K562 (cell line): Measurements from ENCODE around the gene FRMPD2. TPM values are rescaled to one million over a fixed set of nuclear protein-coding genes. Genes with fewer than 3 reads are reported as not detected.

Experiments
- BACH1 ChIP-seq: fragments of 200-800 bp; sonication (Bioruptor generic); IDR thresholded peaks from 2 replicates; pipeline ENCODE4 v1.6.1; 2016; ENCODE audit warnings: missing genetic modification characterization, missing compliant biosample characterization
- BRCA1 ChIP-seq, 2 experiments: fragments of 450-650 bp in 1 of 2; sonication (generic) in 1 of 2; formaldehyde crosslinking in 1 of 2; IDR thresholded peaks; 2 replicates each; pipeline versions ENCODE4 v1.5.0 to v1.6.1; 2017 to 2020; ENCODE audit warnings: mild to moderate bottlenecking in 1 of 2, missing genetic modification reagents in 1 of 2
- C11orf30 ChIP-seq: fragments of 450-650 bp; IDR thresholded peaks from 2 replicates; pipeline ENCODE4 v1.6.1; 2016; ENCODE audit warnings: low read depth, mild to moderate bottlenecking
- CEBPG ChIP-seq, 3 experiments: fragments of 200-800 bp in 1 of 3; sonication (Bioruptor generic) in 1 of 3; sonication (generic) in 1 of 3; formaldehyde crosslinking in 1 of 3; IDR thresholded peaks in 2 of 3; conservative IDR thresholded peaks in 1 of 3; 2 replicates each; pipeline versions ENCODE4 v1.6.1 to v1.8.0; 2016 to 2022; ENCODE audit warnings: missing compliant biosample characterization in 2 of 3, missing genetic modification characterization in 2 of 3, mild to moderate bottlenecking in 1 of 3, missing genetic modification reagents in 1 of 3
- CHD1 ChIP-seq: fragments of 200-600 bp; sonication (generic); IDR thresholded peaks from one replicate; pipeline ENCODE4 v1.6.1; 2012; ENCODE audit warnings: mild to moderate bottlenecking, moderate library complexity, low read length, inconsistent platforms
- E4F1 ChIP-seq: fragments of 250-450 bp; sonication (Bioruptor Pico); IDR thresholded peaks from 2 replicates; pipeline ENCODE4 v1.5.0; 2021; ENCODE audit warnings: mild to moderate bottlenecking, borderline replicate concordance
- HDAC8 ChIP-seq: fragments of 450-650 bp; IDR thresholded peaks from 2 replicates; pipeline ENCODE4 v1.6.1; 2016; ENCODE audit warnings: mild to moderate bottlenecking, missing genetic modification characterization, moderate library complexity, missing compliant biosample characterization
- MAFF ChIP-seq: IDR thresholded peaks from 2 replicates; pipeline ENCODE4 v1.6.1; 2012; ENCODE audit warnings: low read length, improper control_type of control experiment
- MTF1 ChIP-seq: fragments of 250-450 bp; sonication (Bioruptor Pico); IDR thresholded peaks from 2 replicates; pipeline ENCODE4 v1.9.0; 2021; ENCODE audit warnings: moderate library complexity, mild to moderate bottlenecking, inconsistent platforms, borderline replicate concordance
- NR2F6 ChIP-seq: fragments of 450-650 bp; formaldehyde crosslinking; IDR thresholded peaks from 2 replicates; pipeline ENCODE4 v1.4.0; 2020; ENCODE audit warnings: mild to moderate bottlenecking
- PBX2 ChIP-seq, 2 experiments: IDR thresholded peaks in 1 of 2; conservative IDR thresholded peaks in 1 of 2; 2 replicates each; pipeline ENCODE4 v1.6.1; 2016; ENCODE audit warnings: low read depth in 2 of 2, mild to moderate bottlenecking in 1 of 2, missing compliant biosample characterization in 1 of 2, missing genetic modification characterization in 1 of 2, moderate library complexity in 1 of 2
- PHF21A ChIP-seq: fragments of 450-650 bp; IDR thresholded peaks from 2 replicates; pipeline ENCODE4 v1.6.1; 2017; ENCODE audit warnings: low read depth, borderline replicate concordance
- POLR2G ChIP-seq: fragments of 200-400 bp; formaldehyde crosslinking; IDR thresholded peaks from 2 replicates; pipeline ENCODE4 v1.6.1; 2017; ENCODE audit warnings: low read depth, mild to moderate bottlenecking, antibody characterized with exemption, low read length, moderate library complexity
- TGIF2 ChIP-seq: sonication (generic); formaldehyde crosslinking; IDR thresholded peaks from 2 replicates; pipeline ENCODE4 v1.8.1; 2022; ENCODE audit warnings: mild to moderate bottlenecking, missing genetic modification reagents, moderate library complexity
- ZSCAN32 ChIP-seq: fragments of 450-650 bp; formaldehyde crosslinking; IDR thresholded peaks from 2 replicates; pipeline ENCODE4 v1.4.0; 2020; ENCODE audit warnings: mild to moderate bottlenecking, moderate library complexity
- polyA plus RNA-seq, 8 experiments: library from polyadenylated mRNA; depleted of rRNA in 4 of 8; stranded (reverse) in 5 of 8; unstranded in 3 of 8; fragments of >200 nt; fragmentation: Nextera tagmentation in 2 of 8; fragmentation: Illumina TruSeq in 1 of 8; extraction: Ambion mirVana in 2 of 8; extraction: Trizol in 1 of 8; gene quantifications; 2 replicates each; pipeline versions ENCODE4 v1.2.1 to v1.2.3, GENCODE V29; 2011 to 2014; ENCODE audit warnings: inconsistent platforms in 1 of 8, missing spikeins in 1 of 8
- total RNA-seq, 7 experiments: library from RNA; depleted of rRNA in 6 of 7; stranded (reverse); fragments of >200 nt in 6 of 7; fragmentation: Illumina TruSeq in 2 of 7; extraction: Trizol in 2 of 7; gene quantifications; 2 replicates each; pipeline versions ENCODE4 v1.2.1 to v1.2.3, GENCODE V29; 2011 to 2021; ENCODE audit warnings: low replicate concordance in 1 of 7

FRMPD2 gene
- total and polyA plus RNA-seq, 9 of the 15 experiments (the other 6 are each of a cell fraction or from before 2014, with no cell fraction given): 0.12 to 0.95 (median 0.33) TPM

- TF ChIP-seq CHD1 (no peak), POLR2G (no peak), BACH1 (no peak), CEBPG (CRISPR knock-in tag; IDR thresholded peaks at IDR 0.05) (no peak), CEBPG (tag; conservative IDR thresholded peaks at IDR 0.05 in 1 of 2, IDR thresholded peaks at IDR 0.05 in 1 of 2) (no peak), C11orf30 (peak; percentile 53; the same call in 1 of the 2 replicates), MTF1 (no peak), E4F1 (no peak), NR2F6 (CRISPR knock-in tag) (no peak), MAFF (peak; percentile 63), ZSCAN32 (CRISPR knock-in tag) (no peak), HDAC8 (tag) (no peak), PBX2 (CRISPR knock-in tag; IDR thresholded peaks at IDR 0.05; ENCODE audit: low read depth) (no peak), PBX2 (tag; conservative IDR thresholded peaks at IDR 0.05; ENCODE audit: low read depth) (no peak), PHF21A (no peak), TGIF2 (CRISPR knock-in tag) (no peak), BRCA1 (IDR thresholded peaks at IDR 0.05) (no peak), BRCA1 (CRISPR knock-in tag; IDR thresholded peaks at IDR 0.05) (no peak)
Measured at GRCh38 chr10:48302515-48303476, 28.3 kb upstream of the FRMPD2 start (continued).
